ENCODE results near the gene API5. TPM values are rescaled to one million over a fixed set of nuclear protein-coding genes. Genes with fewer than 3 reads are reported as not detected.

API5 gene
- 68.3 and 76.6 TPM in 2 replicates for total RNA-seq
- 72.7 and 97.4 TPM in 2 replicates for polyA plus RNA-seq

GRCh38 chr11:43311791-43312607, at the start of gene API5:
API5 (plus strand) TSS chr11:43311996; CDS start chr11:43312128, 132 bp downstream.
- DNase-seq (ENCODE audit: low read depth in 1 of 2, low spot score in 1 of 2), result peak; percentile 95 to 96
- peak; percentile 78 for TF ChIP-seq CTCF (IDR thresholded peaks at IDR 0.05; ENCODE audit: low read depth, low read length)
- no peaks in the 10 kb centered on the region for H3K27me3 ChIP-seq
- H3K4me1 ChIP-seq (ENCODE audit: low read depth), result peaks cover 11% of the 10 kb centered on the region
- no peaks in the 10 kb centered on the region for H3K9me3 ChIP-seq (ENCODE audit: low read depth)
- peak within 1 kb of the TSS; percentile 90 for H3K27ac ChIP-seq
- peak within 1 kb of the TSS; percentile 88 for H3K4me3 ChIP-seq
- H3K36me3 ChIP-seq, result no peaks in the 10 kb centered on the region

DNA sequence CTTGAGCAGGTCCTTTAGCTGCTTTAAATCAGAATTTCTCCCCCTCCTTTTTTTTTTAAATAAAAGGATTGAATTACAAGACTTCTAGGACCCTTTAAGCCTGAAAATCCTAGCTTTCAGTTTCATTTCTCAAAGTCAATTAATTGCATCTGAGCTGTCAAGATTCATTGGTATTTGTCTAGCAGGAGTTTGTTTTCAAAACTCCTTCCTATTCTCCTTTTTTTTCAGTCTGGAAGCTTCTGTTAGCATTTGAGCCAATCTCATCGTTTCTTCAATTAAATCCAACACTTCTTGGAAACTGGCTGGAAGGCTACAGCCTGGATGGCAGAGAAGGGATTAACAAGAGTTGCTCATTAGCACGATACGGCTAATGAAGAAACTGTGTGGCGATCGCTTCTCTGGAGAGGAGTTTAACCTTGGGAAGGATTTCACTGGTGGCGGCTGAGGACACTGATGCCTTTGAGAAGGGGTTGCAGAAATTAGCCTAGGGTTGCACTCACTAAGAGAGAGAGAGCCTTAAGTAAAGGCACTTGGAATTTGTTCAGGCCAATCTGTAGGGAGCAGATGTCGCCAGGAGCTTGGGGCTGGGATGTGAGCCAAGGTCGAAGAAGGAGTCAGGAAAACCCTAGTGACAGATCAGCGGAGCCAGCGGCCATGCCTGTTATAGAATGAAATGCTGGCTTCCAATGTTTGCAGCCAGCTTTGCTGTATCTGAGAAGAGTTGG, 43.8 kb upstream of the API5 start:
- no peak overlapping the region for H3K4me3 ChIP-seq
- H3K36me3 ChIP-seq, result no peaks in the 10 kb centered on the region
- TF ChIP-seq CTCF (IDR thresholded peaks at IDR 0.05; ENCODE audit: low read depth, low read length), result no peak
- no peaks in the 10 kb centered on the region for H3K27me3 ChIP-seq
- no peak for DNase-seq (ENCODE audit: low read depth in 1 of 2, low spot score in 1 of 2)
- H3K27ac ChIP-seq, result no peak overlapping the region
- no peaks in the 10 kb centered on the region for H3K9me3 ChIP-seq (ENCODE audit: low read depth)
- H3K4me1 ChIP-seq (ENCODE audit: low read depth), result no peaks in the 10 kb centered on the region

GRCh38 chr11:43268786-43269185, 43.0 kb upstream of the API5 start:
- Histone ChIP-seq H3K36me3 (no peaks in the 10 kb centered on the region), H3K4me3 (no peak overlapping the region), H3K27ac (no peak overlapping the region), H3K9me3 (ENCODE audit: low read depth) (no peaks in the 10 kb centered on the region), H3K4me1 (ENCODE audit: low read depth) (no peaks in the 10 kb centered on the region), H3K27me3 (no peaks in the 10 kb centered on the region)
- DNase-seq (ENCODE audit: low read depth in 1 of 2, low spot score in 1 of 2), result no peak
- no peak for TF ChIP-seq CTCF (IDR thresholded peaks at IDR 0.05; ENCODE audit: low read depth, low read length)

DNA sequence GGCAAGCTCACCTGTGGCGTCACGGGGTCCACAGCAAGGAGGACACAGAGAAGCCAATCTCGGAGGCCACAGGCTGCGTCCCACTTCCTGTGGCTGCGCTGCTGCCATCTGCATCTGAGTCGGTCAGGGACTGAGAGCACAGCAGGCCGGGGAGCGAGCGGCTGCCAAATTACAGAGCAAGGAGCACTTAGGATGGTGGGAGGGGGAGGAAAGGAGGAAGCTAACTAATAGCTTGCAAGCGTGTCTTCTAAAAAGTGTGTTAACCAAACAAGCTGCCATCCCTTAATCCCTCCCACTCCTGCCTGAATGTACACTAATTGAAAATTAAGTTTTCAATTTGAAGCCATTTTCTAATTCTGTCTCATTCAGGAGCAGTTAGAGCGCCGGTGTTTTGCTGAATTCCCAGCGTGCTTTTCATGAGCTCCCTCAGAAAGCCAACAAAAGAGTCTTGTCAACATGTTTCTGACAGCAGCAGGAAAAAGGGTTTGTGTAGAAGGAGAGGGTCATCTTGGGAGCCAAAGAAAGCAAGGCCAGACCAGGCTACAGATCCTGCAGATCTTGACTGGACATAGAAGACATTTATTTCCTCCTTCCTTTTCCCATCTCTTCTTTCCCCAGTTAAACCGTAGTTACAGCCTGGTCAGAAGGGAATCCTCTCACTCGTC, 42.4 kb upstream of the API5 start:
- H3K9me3 ChIP-seq (ENCODE audit: low read depth), result no peaks in the 10 kb centered on the region
- H3K36me3 ChIP-seq, result no peaks in the 10 kb centered on the region
- H3K27me3 ChIP-seq, result no peaks in the 10 kb centered on the region
- no peak for TF ChIP-seq CTCF (IDR thresholded peaks at IDR 0.05; ENCODE audit: low read depth, low read length)
- no peak for DNase-seq (ENCODE audit: low read depth in 1 of 2, low spot score in 1 of 2)
- no peak overlapping the region for H3K27ac ChIP-seq
- H3K4me1 ChIP-seq (ENCODE audit: low read depth), result no peaks in the 10 kb centered on the region
- H3K4me3 ChIP-seq, result no peak overlapping the region

DNA sequence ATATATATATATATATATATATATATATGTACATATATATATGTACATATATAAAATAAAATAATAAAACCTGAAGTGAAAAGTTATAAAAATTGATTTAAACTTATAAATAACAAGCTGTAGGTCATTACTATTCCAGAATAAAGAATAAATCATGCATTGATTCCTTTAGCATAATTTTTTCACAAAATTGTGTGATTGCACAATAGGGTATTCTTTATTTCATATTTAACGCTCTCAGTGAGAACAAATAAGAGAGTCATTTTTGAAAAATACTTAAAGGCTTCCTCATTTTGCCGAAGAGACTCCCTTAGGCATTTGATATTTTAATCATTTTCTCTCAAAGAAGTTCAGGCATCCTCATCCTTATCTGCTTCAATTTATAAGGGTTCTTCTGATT, 41.3 kb upstream of the API5 start:
- no peak for TF ChIP-seq CTCF (IDR thresholded peaks at IDR 0.05; ENCODE audit: low read depth, low read length)
- H3K4me1 ChIP-seq (ENCODE audit: low read depth), result no peaks in the 10 kb centered on the region
- DNase-seq (ENCODE audit: low read depth in 1 of 2, low spot score in 1 of 2), result no peak
- H3K4me3 ChIP-seq, result no peak overlapping the region
- no peaks in the 10 kb centered on the region for H3K9me3 ChIP-seq (ENCODE audit: low read depth)
- no peaks in the 10 kb centered on the region for H3K27me3 ChIP-seq
- no peaks in the 10 kb centered on the region for H3K36me3 ChIP-seq
- H3K27ac ChIP-seq, result no peak overlapping the region
